Caco-2 (cell line): ENCODE results near the gene SMARCD1. TPM values are rescaled to one million over a fixed set of nuclear protein-coding genes. Genes with fewer than 3 reads are reported as not detected.

Experiments used
- BruUV-seq: library from RNA; stranded (reverse); fragments of 400-500 nt; replicated peaks from 2 replicates; lab custom pipeline; 2021; lab: Mats Ljungman, UMichigan
- CTCF ChIA-PET: fragments of 300-600 bp; sonication (Branson Sonifier 250); formaldehyde crosslinking; loops from one replicate; lab custom pipeline; 2022; ENCODE audit warnings: antibody characterized with exemption; lab: Charles Lee
- POLR2A ChIA-PET: fragments of 300-600 bp; sonication (Branson Sonifier 250); formaldehyde crosslinking; loops from one replicate; lab custom pipeline; 2022; ENCODE audit warnings: antibody characterized with exemption; lab: Charles Lee
- DNase-seq, 2 experiments: peaks; one replicate each; pipeline versions ENCODE4 v3.0.0 to v3.0.0-alpha.2; 2020 to 2022
- H3K27me3 ChIP-seq: replicated peaks from 2 replicates; pipeline ENCODE4 v1.6.0; 2011; ENCODE audit warnings: low read length; ENCODE audit not compliant: control insufficient read depth, insufficient read depth
- H3K36me3 ChIP-seq: 2 replicates; pipeline ENCODE4 v1.5.1; 2011; ENCODE audit warnings: low read length; ENCODE audit not compliant: control insufficient read depth, insufficient read depth
- H3K4me1 ChIP-seq: fragments of 250-450 bp; sonication (Bioruptor Pico); 2 replicates; pipeline ENCODE4 v1.5.1; 2020; ENCODE audit warnings: mild to moderate bottlenecking
- H3K4me3 ChIP-seq: 2 replicates; pipeline ENCODE4 v1.5.1; 2011; ENCODE audit warnings: low read depth, mild to moderate bottlenecking, control low read depth, low read length
- H3K9me3 ChIP-seq: fragments of 250-450 bp; sonication (Bioruptor Pico); 2 replicates; pipeline ENCODE4 v1.5.1; 2020; ENCODE audit warnings: mild to moderate bottlenecking, moderate library complexity
- H3K27ac Mint-ChIP-seq: one replicate; pipeline ENCODE4 v1.8.0; 2022; ENCODE audit warnings: mixed read lengths; ENCODE audit not compliant: unreplicated experiment
- H3K27me3 Mint-ChIP-seq: one replicate; pipeline ENCODE4 v1.8.0; 2022; ENCODE audit warnings: mixed read lengths; ENCODE audit not compliant: insufficient read depth, unreplicated experiment
- H3K36me3 Mint-ChIP-seq: one replicate; pipeline ENCODE4 v1.8.0; 2022; ENCODE audit warnings: mild to moderate bottlenecking, mixed read lengths; ENCODE audit not compliant: insufficient read depth, unreplicated experiment
- H3K4me1 Mint-ChIP-seq: one replicate; pipeline ENCODE4 v1.8.0; 2022; ENCODE audit warnings: low read depth, mixed read lengths; ENCODE audit not compliant: unreplicated experiment
- H3K4me3 Mint-ChIP-seq: one replicate; pipeline ENCODE4 v1.8.0; 2022; ENCODE audit warnings: mild to moderate bottlenecking, moderate library complexity, mixed read lengths; ENCODE audit not compliant: unreplicated experiment
- H3K9me3 Mint-ChIP-seq: one replicate; pipeline ENCODE4 v1.8.0; 2022; ENCODE audit warnings: mixed read lengths; ENCODE audit not compliant: unreplicated experiment
- intact Hi-C: fragments of 100-400 bp; cut with micrococcal nuclease; formaldehyde crosslinking; loops from one replicate; pipeline ENCODE4 v1.10.0; 2022; ENCODE audit not compliant: unreplicated experiment
- total RNA-seq: library from RNA; stranded (reverse); gene quantifications from 2 replicates; pipeline ENCODE4 v1.2.3, GENCODE V29; 2022
- TF ChIP-seq, protein P1 (sequence below), 2 experiments: fragments of 200-600 bp in 1 of 2; IDR thresholded peaks; 1 replicate in 1 of 2; 2 replicates in 1 of 2; pipeline versions ENCODE4 v1.5.1 to v1.8.0; 2011 to 2022; ENCODE audit warnings: antibody characterized with exemption in 1 of 2, control low read depth in 1 of 2, inconsistent platforms in 1 of 2, low read depth in 1 of 2, low read length in 1 of 2, mild to moderate bottlenecking in 1 of 2, moderate library complexity in 1 of 2; ENCODE audit not compliant: insufficient read depth in 1 of 2, severe bottlenecking in 1 of 2, unreplicated experiment in 1 of 2

The SMARCD1 gene
- total RNA-seq, 1 experiment from 2014 or later = 158 TPM

DNA sequence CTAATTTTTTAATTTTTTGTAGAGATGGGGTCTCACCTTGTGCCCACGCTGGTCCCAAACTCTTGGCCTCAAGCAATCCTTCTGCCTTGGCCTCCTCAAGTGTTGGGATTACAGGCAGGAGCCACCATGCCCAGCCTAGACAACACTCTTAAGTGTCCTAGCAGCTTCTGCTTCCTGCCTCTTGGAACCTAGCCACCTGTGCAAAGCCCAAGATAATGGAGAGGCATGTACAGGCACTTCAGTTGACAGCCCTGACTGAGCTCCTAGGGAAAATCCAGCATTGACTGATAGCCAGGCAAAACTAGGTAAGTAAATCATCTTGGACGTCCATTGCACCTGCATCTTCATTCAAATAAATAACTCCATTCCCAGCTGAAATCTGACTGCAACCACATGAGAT is 42.4 kb downstream of the SMARCD1 start:
- POLR2A ChIA-PET = no interaction called here
- TF ChIP-seq, protein P1, sequence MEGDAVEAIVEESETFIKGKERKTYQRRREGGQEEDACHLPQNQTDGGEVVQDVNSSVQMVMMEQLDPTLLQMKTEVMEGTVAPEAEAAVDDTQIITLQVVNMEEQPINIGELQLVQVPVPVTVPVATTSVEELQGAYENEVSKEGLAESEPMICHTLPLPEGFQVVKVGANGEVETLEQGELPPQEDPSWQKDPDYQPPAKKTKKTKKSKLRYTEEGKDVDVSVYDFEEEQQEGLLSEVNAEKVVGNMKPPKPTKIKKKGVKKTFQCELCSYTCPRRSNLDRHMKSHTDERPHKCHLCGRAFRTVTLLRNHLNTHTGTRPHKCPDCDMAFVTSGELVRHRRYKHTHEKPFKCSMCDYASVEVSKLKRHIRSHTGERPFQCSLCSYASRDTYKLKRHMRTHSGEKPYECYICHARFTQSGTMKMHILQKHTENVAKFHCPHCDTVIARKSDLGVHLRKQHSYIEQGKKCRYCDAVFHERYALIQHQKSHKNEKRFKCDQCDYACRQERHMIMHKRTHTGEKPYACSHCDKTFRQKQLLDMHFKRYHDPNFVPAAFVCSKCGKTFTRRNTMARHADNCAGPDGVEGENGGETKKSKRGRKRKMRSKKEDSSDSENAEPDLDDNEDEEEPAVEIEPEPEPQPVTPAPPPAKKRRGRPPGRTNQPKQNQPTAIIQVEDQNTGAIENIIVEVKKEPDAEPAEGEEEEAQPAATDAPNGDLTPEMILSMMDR (IDR thresholded peaks at IDR 0.05; ENCODE audit: insufficient read depth in 1 of 2, low read depth in 1 of 2, low read length in 1 of 2, severe bottlenecking in 1 of 2, unreplicated experiment in 1 of 2) = no peak
- Mint-ChIP-seq H3K4me3 (no peak overlapping the region), H3K9me3 (no peaks in the 10 kb centered on the region), H3K27ac (no peak overlapping the region), H3K4me1 (no peaks in the 10 kb centered on the region), H3K36me3 (peaks cover 55% of the 10 kb centered on the region), H3K27me3 (no peaks in the 10 kb centered on the region)
- Histone ChIP-seq H3K4me1 (no peaks in the 10 kb centered on the region), H3K27me3 (no peaks in the 10 kb centered on the region), H3K4me3 (no peak overlapping the region), H3K36me3 (peaks cover 3% of the 10 kb centered on the region; the same call in 1 of the 2 replicates), H3K9me3 (no peaks in the 10 kb centered on the region)
- intact Hi-C loops = no loop called here
- BruUV-seq = no TSS peak
- CTCF ChIA-PET = interaction anchor here (4.3 kb wide), 1 partner anchor 16 kb away, joined by 24 read pairs; the partner anchor contains the start of gene COX14
- DNase-seq = no peak

DNA sequence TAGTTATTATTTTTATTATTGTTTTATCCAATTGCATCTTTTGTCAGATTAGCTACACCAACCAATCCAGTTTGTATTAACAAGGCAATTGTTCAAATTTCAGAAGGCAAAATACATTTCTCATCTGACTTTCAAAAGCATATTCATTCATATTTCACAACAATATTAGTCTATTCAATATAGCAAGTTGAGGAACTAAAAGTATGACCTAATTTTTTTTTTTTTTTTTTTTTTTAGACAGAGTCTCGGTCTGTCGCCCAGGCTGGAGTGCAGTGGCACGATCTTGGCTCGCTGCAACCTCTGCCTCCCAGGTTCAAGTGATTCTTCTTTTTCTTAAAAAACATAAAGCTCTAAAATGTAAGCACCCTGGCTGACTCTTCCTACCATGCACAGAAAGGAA is 44.1 kb downstream of the SMARCD1 start:
- 0 out of 2 replicates have a peak, but pooled peaks cover 3% of the 10 kb centered on the region for H3K36me3 ChIP-seq
- CTCF ChIA-PET = interaction anchor here (0.7 to 4.3 kb wide), 5 partner anchors 8 to 319 kb away, joined by 4 to 24 read pairs (median 5); partner anchors contain the start of gene COX14

DNA sequence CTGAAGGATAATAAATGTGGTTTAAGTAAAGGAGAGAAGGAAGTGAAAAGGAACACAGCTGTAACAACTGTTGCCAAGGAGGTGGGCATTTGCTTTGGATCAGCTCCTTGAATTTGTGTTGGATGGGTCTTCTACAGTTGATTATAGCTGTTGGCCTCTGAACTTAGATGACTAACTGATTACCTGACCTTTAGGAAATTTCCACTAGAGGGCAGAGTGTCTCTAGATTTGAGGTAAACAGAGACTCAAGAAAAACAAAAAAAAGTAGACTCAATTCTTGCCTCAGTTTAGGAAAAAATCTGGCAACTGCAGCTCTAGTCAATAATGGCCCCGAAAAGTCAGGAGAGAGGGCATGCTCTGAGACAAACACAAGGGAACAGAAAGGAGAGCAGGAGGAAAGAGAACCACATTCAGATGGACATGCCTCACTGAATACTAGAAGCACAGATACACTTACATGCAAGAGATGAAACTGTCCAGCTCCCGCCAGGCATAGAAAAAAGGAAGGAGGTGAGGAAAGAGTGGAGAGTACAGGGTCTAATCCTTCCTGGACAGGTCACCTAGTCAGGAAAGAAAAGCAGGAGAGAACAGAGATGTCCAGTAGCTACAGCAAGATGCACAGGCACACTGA is 47.5 kb downstream of the SMARCD1 start:
- no peaks in the 10 kb centered on the region for H3K27me3 Mint-ChIP-seq
- no peaks in the 10 kb centered on the region for H3K9me3 ChIP-seq
- H3K27me3 ChIP-seq = no peaks in the 10 kb centered on the region
- no peak overlapping the region for H3K4me3 ChIP-seq
- H3K9me3 Mint-ChIP-seq = no peaks in the 10 kb centered on the region
- intact Hi-C loops = loop anchor here (1.0 to 2.0 kb wide), 4 partner anchors 34 to 182 kb away; partner anchors contain the start of gene CERS5
- POLR2A ChIA-PET = interaction anchor here (0.7 to 1.7 kb wide), 3 partner anchors 21 to 48 kb away, joined by 4 to 20 read pairs (median 12); partner anchors contain the start of genes CERS5, COX14 and SMARCD1
- BruUV-seq = no TSS peak
- TF ChIP-seq, protein P1 (IDR thresholded peaks at IDR 0.05; ENCODE audit: insufficient read depth in 1 of 2, low read depth in 1 of 2, low read length in 1 of 2, severe bottlenecking in 1 of 2, unreplicated experiment in 1 of 2) = peak; percentile 73 to 77
- H3K36me3 Mint-ChIP-seq = peaks cover 53% of the 10 kb centered on the region
- CTCF ChIA-PET = interaction anchor here (0.7 to 2.2 kb wide), 16 partner anchors 10 to 182 kb away, joined by 3 to 22 read pairs (median 4); partner anchors contain the start of genes CERS5 and COX14
- H3K27ac Mint-ChIP-seq = peak overlapping the region; percentile 31
- H3K4me1 Mint-ChIP-seq = no peaks in the 10 kb centered on the region
- no peaks in the 10 kb centered on the region for H3K4me1 ChIP-seq
- H3K4me3 Mint-ChIP-seq = no peak overlapping the region
- peak in 1 of 2 experiments; percentile 67 for DNase-seq
- 0 out of 2 replicates have a peak, but pooled peaks cover 4% of the 10 kb centered on the region for H3K36me3 ChIP-seq

More for the DNA sequence above, 44.1 kb downstream of the SMARCD1 start:
- no peak for DNase-seq
- Histone ChIP-seq H3K9me3 (no peaks in the 10 kb centered on the region), H3K27me3 (no peaks in the 10 kb centered on the region), H3K4me3 (no peak overlapping the region), H3K4me1 (no peaks in the 10 kb centered on the region)
- no TSS peak for BruUV-seq
- Mint-ChIP-seq H3K27me3 (no peaks in the 10 kb centered on the region), H3K9me3 (no peaks in the 10 kb centered on the region), H3K4me3 (no peak overlapping the region), H3K4me1 (no peaks in the 10 kb centered on the region), H3K27ac (no peak overlapping the region), H3K36me3 (peaks cover 60% of the 10 kb centered on the region)
- POLR2A ChIA-PET = interaction anchor here (0.7 kb wide), 1 partner anchor 224 kb away, joined by 4 read pairs; no protein-coding TSS in a partner anchor
- intact Hi-C loops = no loop called here
- TF ChIP-seq, protein P1 (IDR thresholded peaks at IDR 0.05; ENCODE audit: insufficient read depth in 1 of 2, low read depth in 1 of 2, low read length in 1 of 2, severe bottlenecking in 1 of 2, unreplicated experiment in 1 of 2) = no peak
